ENCODE data around the gene UACA. TPM values are rescaled to one million over a fixed set of nuclear protein-coding genes. Genes with fewer than 3 reads are reported as not detected.

The UACA gene
- total RNA-seq, 1 experiment from 2014 or later: 44.8 TPM

- no peaks in the 10 kb centered on the region for H3K27me3 Mint-ChIP-seq (ENCODE audit: low read depth)
- no peak overlapping the region for H3K27ac Mint-ChIP-seq
- peaks cover 13% of the 10 kb centered on the region for H3K4me1 Mint-ChIP-seq
- POLR2A ChIA-PET: no interaction called here
- no peaks in the 10 kb centered on the region for H3K36me3 Mint-ChIP-seq
- no peaks in the 10 kb centered on the region for H3K9me3 Mint-ChIP-seq
- CTCF ChIA-PET: interaction anchor here (2.9 kb wide), 1 partner anchor 8 kb away, joined by 31 read pairs; no protein-coding TSS in a partner anchor
- ATAC-seq (no peak), DNase-seq (ENCODE audit: low spot score) (no peak)
- no peak overlapping the region for H3K4me3 Mint-ChIP-seq
- TF ChIP-seq RORB (CRISPR knock-in tag; IDR thresholded peaks at IDR 0.05) (no peak), AFF4 (CRISPR knock-in tag; IDR thresholded peaks at IDR 0.05; ENCODE audit: borderline replicate concordance) (no peak), FOXJ3 (CRISPR knock-in tag; IDR thresholded peaks at IDR 0.05; ENCODE audit: borderline replicate concordance) (no peak), SMAD3 (CRISPR knock-in tag; IDR thresholded peaks at IDR 0.05; ENCODE audit: borderline replicate concordance) (no peak), ATF2 (CRISPR knock-in tag; IDR thresholded peaks at IDR 0.05; ENCODE audit: borderline replicate concordance, low read depth) (no peak), GTF2I (CRISPR knock-in tag; conservative IDR thresholded peaks at IDR 0.05) (no peak), CDX4 (CRISPR knock-in tag; IDR thresholded peaks at IDR 0.05; ENCODE audit: borderline replicate concordance) (no peak), ERG (CRISPR knock-in tag; IDR thresholded peaks at IDR 0.05) (no peak), PRDM15 (CRISPR knock-in tag; IDR thresholded peaks at IDR 0.05) (no peak), ZNF396 (CRISPR knock-in tag; IDR thresholded peaks at IDR 0.05; ENCODE audit: borderline replicate concordance) (no peak), JAZF1 (CRISPR knock-in tag; IDR thresholded peaks at IDR 0.05) (no peak), SOX15 (CRISPR knock-in tag; IDR thresholded peaks at IDR 0.05) (no peak), CBFB (CRISPR knock-in tag; IDR thresholded peaks at IDR 0.05; ENCODE audit: low read depth) (no peak), IRF2 (CRISPR knock-in tag; IDR thresholded peaks at IDR 0.05; ENCODE audit: borderline replicate concordance, low read depth) (no peak), JUN (CRISPR knock-in tag; IDR thresholded peaks at IDR 0.05) (no peak), ZNF532 (CRISPR knock-in tag; IDR thresholded peaks at IDR 0.05; ENCODE audit: borderline replicate concordance) (no peak)
Measured at GRCh38 chr15:70714565-70714964, 48.8 kb downstream of the UACA start.
